NCI-H446 (cell line): ENCODE data around the gene EVX2.

Source experiments
- DNase-seq, 2 experiments: peaks; one replicate each; lab custom pipeline; 2025; lab: John Stamatoyannopoulos, UW

Gene EVX2

GRCh38 chr2:176083796-176084261 is at the start of gene EVX2:
Gene EVX2 (minus strand): TSS chr2:176083962. CDS start chr2:176083776, 186 bp downstream.
- no peak for DNase-seq

- DNase-seq, result no peak
Measured at GRCh38 chr2:176133389-176133788, 49.6 kb upstream of the EVX2 start.

GRCh38 chr2:176132205-176133171 is 48.7 kb upstream of the EVX2 start:
- no peak for DNase-seq

GRCh38 chr2:176131848-176132158 is 48.0 kb upstream of the EVX2 start:
- DNase-seq, result no peak

GRCh38 chr2:176130957-176131847 is 47.4 kb upstream of the EVX2 start:
- no peak for DNase-seq

- DNase-seq, result peak in 1 of 2 experiments; percentile 36
Measured at GRCh38 chr2:176130147-176130956, 46.6 kb upstream of the EVX2 start.

GRCh38 chr2:176129813-176130146 is 46.0 kb upstream of the EVX2 start:
- no peak for DNase-seq

- peak in 1 of 2 experiments; percentile 77 for DNase-seq
Measured at GRCh38 chr2:176128982-176129796, 45.4 kb upstream of the EVX2 start, which contains the start of gene HOXD8. Gene HOXD8 (plus strand): TSS chr2:176129705. CDS start chr2:176130367, 662 bp downstream.

- no peak for DNase-seq
Measured at GRCh38 chr2:176128172-176128981, 44.6 kb upstream of the EVX2 start.

- no peak for DNase-seq
Measured at GRCh38 chr2:176127774-176128072, 44.0 kb upstream of the EVX2 start.

- DNase-seq, result peak; percentile 33 to 64
Measured at GRCh38 chr2:176126929-176127773, 43.4 kb upstream of the EVX2 start.

GRCh38 chr2:176125772-176126054 is 42.0 kb upstream of the EVX2 start:
- no peak for DNase-seq

- no peak for DNase-seq
Measured at GRCh38 chr2:176124947-176125771, 41.4 kb upstream of the EVX2 start.

- DNase-seq, result no peak
Measured at GRCh38 chr2:176124110-176124946, 40.6 kb upstream of the EVX2 start.

- no peak for DNase-seq
Measured at GRCh38 chr2:176123411-176124109, 39.8 kb upstream of the EVX2 start.

GRCh38 chr2:176122683-176123410 is 39.1 kb upstream of the EVX2 start, which contains the start of gene HOXD9:
Gene HOXD9 (plus strand): TSS chr2:176122719. CDS start chr2:176122769, 50 bp downstream.
- peak in 1 of 2 experiments; percentile 72 for DNase-seq
